ENCODE data around the gene NOL9. TPM values are rescaled to one million over a fixed set of nuclear protein-coding genes. Genes with fewer than 3 reads are reported as not detected.

Gene NOL9
- total RNA-seq, 2 donors from 2014 or later: 15.4 to 15.6 TPM

- TF ChIP-seq CTCF (IDR thresholded peaks at IDR 0.05): no peak
- DNase-seq (ENCODE audit: low spot score): no peak
- no peaks in the 10 kb centered on the region for H3K27me3 ChIP-seq
- no peaks in the 10 kb centered on the region for H3K36me3 ChIP-seq
- no peaks in the 10 kb centered on the region for H3K9me3 ChIP-seq
- no peak overlapping the region for H3K27ac ChIP-seq
- peaks cover 0 to 20% of the 10 kb centered on the region in 2 donors for H3K4me1 ChIP-seq
- no peak overlapping the region for H3K4me3 ChIP-seq
Observed at GRCh38 chr1:6481820-6482219, 72.5 kb downstream of the NOL9 start.

- H3K27me3 ChIP-seq: no peaks in the 10 kb centered on the region
- H3K4me3 ChIP-seq: no peak overlapping the region
- no peak overlapping the region for H3K27ac ChIP-seq
- H3K36me3 ChIP-seq: peaks cover 20% of the 10 kb centered on the region
- DNase-seq (ENCODE audit: low spot score): no peak
- no peaks in the 10 kb centered on the region for H3K9me3 ChIP-seq
- peaks cover 0 to 6% of the 10 kb centered on the region in 2 donors for H3K4me1 ChIP-seq
- no peak for TF ChIP-seq CTCF (IDR thresholded peaks at IDR 0.05)
Observed at GRCh38 chr1:6477039-6477820, 77.1 kb downstream of the NOL9 start.

- Histone ChIP-seq H3K4me1 (peaks cover 0 to 6% of the 10 kb centered on the region in 2 donors), H3K9me3 (no peaks in the 10 kb centered on the region), H3K36me3 (peaks cover 25% of the 10 kb centered on the region), H3K4me3 (no peak overlapping the region), H3K27ac (no peak overlapping the region), H3K27me3 (no peaks in the 10 kb centered on the region)
- DNase-seq (ENCODE audit: low spot score): no peak
- no peak for TF ChIP-seq CTCF (IDR thresholded peaks at IDR 0.05)
Observed at GRCh38 chr1:6476483-6476882, 77.8 kb downstream of the NOL9 start.

- H3K4me1 ChIP-seq: peaks cover 0 to 6% of the 10 kb centered on the region in 2 donors
- H3K27ac ChIP-seq: no peak overlapping the region
- DNase-seq (ENCODE audit: low spot score): no peak
- peak; percentile 78 to 91 for TF ChIP-seq CTCF (IDR thresholded peaks at IDR 0.05)
- no peaks in the 10 kb centered on the region for H3K9me3 ChIP-seq
- no peak overlapping the region for H3K4me3 ChIP-seq
- peaks cover 34% of the 10 kb centered on the region for H3K36me3 ChIP-seq
- H3K27me3 ChIP-seq: no peaks in the 10 kb centered on the region
Observed at GRCh38 chr1:6475381-6476133, 78.8 kb downstream of the NOL9 start.

GRCh38 chr1:6474815-6475282, 79.5 kb downstream of the NOL9 start:
- H3K36me3 ChIP-seq: peaks cover 41% of the 10 kb centered on the region

More at GRCh38 chr1:6474815-6475282, 79.5 kb downstream of the NOL9 start:
- Histone ChIP-seq H3K27me3 (no peaks in the 10 kb centered on the region), H3K4me1 (peaks cover 0 to 6% of the 10 kb centered on the region in 2 donors), H3K9me3 (no peaks in the 10 kb centered on the region), H3K4me3 (no peak overlapping the region), H3K27ac (no peak overlapping the region)
- TF ChIP-seq CTCF (IDR thresholded peaks at IDR 0.05): no peak
- no peak for DNase-seq (ENCODE audit: low spot score)

Data from right atrium auricular region (tissue), 2 donors.